HEK293 (cell line): ENCODE data around the gene PLXND1.

Experiments
- TCF7L2 ChIP-seq: IDR thresholded peaks from 2 replicates; pipeline ENCODE4 v1.6.1; 2011; ENCODE audit warnings: low read depth, mild to moderate bottlenecking, inconsistent platforms, low read length, moderate library complexity, borderline replicate concordance
- ZNF10 ChIP-seq: fragments of 450-650 bp; formaldehyde crosslinking; IDR thresholded peaks from 2 replicates; pipeline ENCODE4 v1.5.1; 2017; ENCODE audit warnings: missing biosample characterization, missing genetic modification characterization
- ZNF202 ChIP-seq: fragments of 450-650 bp; formaldehyde crosslinking; IDR thresholded peaks from 2 replicates; pipeline ENCODE4 v1.5.1; 2016; ENCODE audit warnings: missing biosample characterization, missing genetic modification characterization, borderline replicate concordance
- ZNF24 ChIP-seq: fragments of 450-650 bp; formaldehyde crosslinking; IDR thresholded peaks from 2 replicates; pipeline ENCODE4 v1.5.1; 2016; ENCODE audit warnings: missing biosample characterization, missing genetic modification characterization
- ZNF274 ChIP-seq, 2 experiments: fragments of 200-500 bp in 1 of 2; fragments of 450-650 bp in 1 of 2; sonication (Bioruptor generic) in 1 of 2; formaldehyde crosslinking in 1 of 2; IDR thresholded peaks; 2 replicates each; pipeline versions ENCODE4 v1.5.1 to v1.6.1; 2014 to 2016; ENCODE audit warnings: borderline replicate concordance in 1 of 2, inconsistent platforms in 1 of 2, low read length in 1 of 2, missing biosample characterization in 1 of 2, missing genetic modification characterization in 1 of 2
- ZNF521 ChIP-seq: fragments of 450-650 bp; formaldehyde crosslinking; IDR thresholded peaks from 2 replicates; pipeline ENCODE4 v1.5.1; 2017; ENCODE audit warnings: missing biosample characterization, mild to moderate bottlenecking, missing genetic modification characterization
- ZNF558 ChIP-seq: fragments of 450-650 bp; formaldehyde crosslinking; IDR thresholded peaks from 2 replicates; pipeline ENCODE4 v1.5.1; 2016; ENCODE audit warnings: missing biosample characterization, missing genetic modification characterization
- ZNF561 ChIP-seq: fragments of 450-650 bp; IDR thresholded peaks from 2 replicates; pipeline ENCODE4 v1.5.1; 2018; ENCODE audit warnings: missing biosample characterization, missing genetic modification characterization, borderline replicate concordance
- ZNF610 ChIP-seq: fragments of 450-650 bp; formaldehyde crosslinking; IDR thresholded peaks from 2 replicates; pipeline ENCODE4 v1.5.1; 2016; ENCODE audit warnings: missing biosample characterization, missing genetic modification characterization, borderline replicate concordance
- ZNF747 ChIP-seq: fragments of 450-650 bp; formaldehyde crosslinking; IDR thresholded peaks from 2 replicates; pipeline ENCODE4 v1.5.1; 2016; ENCODE audit warnings: missing biosample characterization, missing genetic modification characterization
- TF ChIP-seq, protein P1 (sequence below): fragments of 450-650 bp; formaldehyde crosslinking; IDR thresholded peaks from 2 replicates; pipeline ENCODE4 v1.5.1; 2016; ENCODE audit warnings: missing biosample characterization, missing genetic modification characterization
- TF ChIP-seq, protein P2 (sequence below): fragments of 450-650 bp; formaldehyde crosslinking; IDR thresholded peaks from 2 replicates; pipeline ENCODE4 v1.5.1; 2016; ENCODE audit warnings: missing biosample characterization, missing genetic modification characterization
- TF ChIP-seq, protein P3 (sequence below): sonication (generic); formaldehyde crosslinking; IDR thresholded peaks from 2 replicates; pipeline ENCODE4 v1.8.1; 2022; ENCODE audit warnings: mild to moderate bottlenecking, moderate library complexity, missing genetic modification reagents
- TF ChIP-seq, protein P4 (sequence below): fragments of 450-650 bp; formaldehyde crosslinking; IDR thresholded peaks from 2 replicates; pipeline ENCODE4 v1.5.1; 2016; ENCODE audit warnings: missing biosample characterization, missing genetic modification characterization

DNA sequence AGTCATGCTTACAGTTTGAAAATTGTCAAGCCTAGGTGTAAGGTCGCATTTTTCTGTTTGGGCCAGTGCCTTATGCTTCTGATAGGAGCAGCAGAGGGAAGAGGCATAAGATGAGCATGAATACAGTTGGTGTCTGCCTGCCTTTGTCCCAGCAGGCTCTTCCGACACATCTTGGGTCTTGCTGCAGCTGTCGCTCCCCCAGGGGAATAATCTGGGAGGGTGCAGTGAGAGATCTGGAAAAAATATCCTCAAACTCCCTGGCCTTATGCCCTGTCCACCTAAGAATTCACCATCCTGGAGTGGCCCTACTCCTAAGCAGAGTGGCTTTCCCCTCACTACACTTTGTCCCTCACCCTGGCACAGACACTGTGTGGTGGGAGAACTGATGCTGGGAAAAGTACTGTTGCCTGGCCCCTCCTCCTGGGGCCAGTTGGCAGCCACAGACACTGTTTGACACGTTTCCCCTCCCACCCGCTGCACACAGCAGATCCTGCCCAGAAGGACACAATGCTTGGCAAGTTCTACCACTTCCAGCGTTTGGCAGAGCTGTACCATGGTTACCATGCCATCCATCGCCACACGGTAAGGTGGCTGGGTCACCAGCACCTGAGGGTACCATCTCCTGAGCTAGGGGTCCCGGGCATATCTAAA is 99.2 kb downstream of the PLXND1 start:
- TF ChIP-seq, protein P1, sequence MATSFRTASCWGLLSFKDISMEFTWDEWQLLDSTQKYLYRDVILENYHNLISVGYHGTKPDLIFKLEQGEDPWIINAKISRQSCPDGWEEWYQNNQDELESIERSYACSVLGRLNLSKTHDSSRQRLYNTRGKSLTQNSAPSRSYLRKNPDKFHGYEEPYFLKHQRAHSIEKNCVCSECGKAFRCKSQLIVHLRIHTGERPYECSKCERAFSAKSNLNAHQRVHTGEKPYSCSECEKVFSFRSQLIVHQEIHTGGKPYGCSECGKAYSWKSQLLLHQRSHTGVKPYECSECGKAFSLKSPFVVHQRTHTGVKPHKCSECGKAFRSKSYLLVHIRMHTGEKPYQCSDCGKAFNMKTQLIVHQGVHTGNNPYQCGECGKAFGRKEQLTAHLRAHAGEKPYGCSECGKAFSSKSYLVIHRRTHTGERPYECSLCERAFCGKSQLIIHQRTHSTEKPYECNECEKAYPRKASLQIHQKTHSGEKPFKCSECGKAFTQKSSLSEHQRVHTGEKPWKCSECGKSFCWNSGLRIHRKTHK (tag by site-specific recombination): no peak
- no peak for TF ChIP-seq ZNF558
- TF ChIP-seq ZNF202: no peak
- no peak for TF ChIP-seq ZNF10
- TF ChIP-seq, protein P2, sequence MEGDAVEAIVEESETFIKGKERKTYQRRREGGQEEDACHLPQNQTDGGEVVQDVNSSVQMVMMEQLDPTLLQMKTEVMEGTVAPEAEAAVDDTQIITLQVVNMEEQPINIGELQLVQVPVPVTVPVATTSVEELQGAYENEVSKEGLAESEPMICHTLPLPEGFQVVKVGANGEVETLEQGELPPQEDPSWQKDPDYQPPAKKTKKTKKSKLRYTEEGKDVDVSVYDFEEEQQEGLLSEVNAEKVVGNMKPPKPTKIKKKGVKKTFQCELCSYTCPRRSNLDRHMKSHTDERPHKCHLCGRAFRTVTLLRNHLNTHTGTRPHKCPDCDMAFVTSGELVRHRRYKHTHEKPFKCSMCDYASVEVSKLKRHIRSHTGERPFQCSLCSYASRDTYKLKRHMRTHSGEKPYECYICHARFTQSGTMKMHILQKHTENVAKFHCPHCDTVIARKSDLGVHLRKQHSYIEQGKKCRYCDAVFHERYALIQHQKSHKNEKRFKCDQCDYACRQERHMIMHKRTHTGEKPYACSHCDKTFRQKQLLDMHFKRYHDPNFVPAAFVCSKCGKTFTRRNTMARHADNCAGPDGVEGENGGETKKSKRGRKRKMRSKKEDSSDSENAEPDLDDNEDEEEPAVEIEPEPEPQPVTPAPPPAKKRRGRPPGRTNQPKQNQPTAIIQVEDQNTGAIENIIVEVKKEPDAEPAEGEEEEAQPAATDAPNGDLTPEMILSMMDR: no peak
- TF ChIP-seq, protein P3, sequence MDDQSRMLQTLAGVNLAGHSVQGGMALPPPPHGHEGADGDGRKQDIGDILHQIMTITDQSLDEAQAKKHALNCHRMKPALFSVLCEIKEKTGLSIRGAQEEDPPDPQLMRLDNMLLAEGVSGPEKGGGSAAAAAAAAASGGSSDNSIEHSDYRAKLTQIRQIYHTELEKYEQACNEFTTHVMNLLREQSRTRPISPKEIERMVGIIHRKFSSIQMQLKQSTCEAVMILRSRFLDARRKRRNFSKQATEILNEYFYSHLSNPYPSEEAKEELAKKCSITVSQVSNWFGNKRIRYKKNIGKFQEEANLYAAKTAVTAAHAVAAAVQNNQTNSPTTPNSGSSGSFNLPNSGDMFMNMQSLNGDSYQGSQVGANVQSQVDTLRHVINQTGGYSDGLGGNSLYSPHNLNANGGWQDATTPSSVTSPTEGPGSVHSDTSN (CRISPR knock-in tag): no peak
- TF ChIP-seq TCF7L2: no peak
- no peak for TF ChIP-seq ZNF610 (tag by site-specific recombination)
- no peak for TF ChIP-seq ZNF521 (tag by site-specific recombination)
- TF ChIP-seq ZNF747 (tag by site-specific recombination): no peak
- TF ChIP-seq, protein P4, sequence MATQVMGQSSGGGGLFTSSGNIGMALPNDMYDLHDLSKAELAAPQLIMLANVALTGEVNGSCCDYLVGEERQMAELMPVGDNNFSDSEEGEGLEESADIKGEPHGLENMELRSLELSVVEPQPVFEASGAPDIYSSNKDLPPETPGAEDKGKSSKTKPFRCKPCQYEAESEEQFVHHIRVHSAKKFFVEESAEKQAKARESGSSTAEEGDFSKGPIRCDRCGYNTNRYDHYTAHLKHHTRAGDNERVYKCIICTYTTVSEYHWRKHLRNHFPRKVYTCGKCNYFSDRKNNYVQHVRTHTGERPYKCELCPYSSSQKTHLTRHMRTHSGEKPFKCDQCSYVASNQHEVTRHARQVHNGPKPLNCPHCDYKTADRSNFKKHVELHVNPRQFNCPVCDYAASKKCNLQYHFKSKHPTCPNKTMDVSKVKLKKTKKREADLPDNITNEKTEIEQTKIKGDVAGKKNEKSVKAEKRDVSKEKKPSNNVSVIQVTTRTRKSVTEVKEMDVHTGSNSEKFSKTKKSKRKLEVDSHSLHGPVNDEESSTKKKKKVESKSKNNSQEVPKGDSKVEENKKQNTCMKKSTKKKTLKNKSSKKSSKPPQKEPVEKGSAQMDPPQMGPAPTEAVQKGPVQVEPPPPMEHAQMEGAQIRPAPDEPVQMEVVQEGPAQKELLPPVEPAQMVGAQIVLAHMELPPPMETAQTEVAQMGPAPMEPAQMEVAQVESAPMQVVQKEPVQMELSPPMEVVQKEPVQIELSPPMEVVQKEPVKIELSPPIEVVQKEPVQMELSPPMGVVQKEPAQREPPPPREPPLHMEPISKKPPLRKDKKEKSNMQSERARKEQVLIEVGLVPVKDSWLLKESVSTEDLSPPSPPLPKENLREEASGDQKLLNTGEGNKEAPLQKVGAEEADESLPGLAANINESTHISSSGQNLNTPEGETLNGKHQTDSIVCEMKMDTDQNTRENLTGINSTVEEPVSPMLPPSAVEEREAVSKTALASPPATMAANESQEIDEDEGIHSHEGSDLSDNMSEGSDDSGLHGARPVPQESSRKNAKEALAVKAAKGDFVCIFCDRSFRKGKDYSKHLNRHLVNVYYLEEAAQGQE (tag by site-specific recombination): no peak
- TF ChIP-seq ZNF274 (IDR thresholded peaks at IDR 0.05; ENCODE audit: low read length): no peak
- TF ChIP-seq ZNF274 (tag by site-specific recombination; IDR thresholded peaks at IDR 0.05; ENCODE audit: borderline replicate concordance): no peak
- TF ChIP-seq ZNF561 (tag by site-specific recombination): no peak
- TF ChIP-seq ZNF24: no peak
